GM23248 (cell line): ENCODE results near the gene C18orf63.

Source experiments
- EZH2 ChIP-seq: fragments of 200-600 bp; sonication (generic); IDR thresholded peaks from 2 replicates; pipeline ENCODE4 v1.6.1; 2018; ENCODE audit warnings: antibody characterized with exemption, mild to moderate bottlenecking; ENCODE audit not compliant: insufficient read depth, poor library complexity, severe bottlenecking
- EZH2phosphoT487 ChIP-seq: fragments of 200-600 bp; sonication (generic); IDR thresholded peaks from 2 replicates; pipeline ENCODE4 v1.6.1; 2018; ENCODE audit warnings: antibody characterized with exemption, moderate library complexity, mild to moderate bottlenecking, low read depth; ENCODE audit not compliant: insufficient read depth

DNA sequence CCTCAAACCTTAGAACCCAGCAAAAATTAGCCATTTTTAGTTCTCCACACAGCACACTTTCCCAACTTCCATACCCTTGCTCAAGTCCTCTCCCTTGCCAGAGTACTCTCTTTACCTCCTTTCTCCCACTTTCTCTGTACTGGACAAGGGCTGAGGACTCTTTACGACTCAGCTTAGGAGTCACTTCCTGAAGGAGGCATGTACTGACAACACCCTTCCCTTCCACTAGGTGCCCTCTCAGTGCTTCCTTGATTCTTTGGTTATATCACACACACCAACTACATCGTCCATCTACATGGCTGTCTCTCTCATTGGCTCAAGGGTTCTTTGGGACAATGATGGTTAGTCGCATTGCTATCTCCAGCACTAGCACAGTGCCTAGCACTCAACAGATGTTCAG lies 5.2 kb upstream of the C18orf63 start:
- TF ChIP-seq EZH2 (no peak), EZH2phosphoT487 (no peak)
